ENCODE measurements around the gene LRRC27. TPM values are rescaled to one million over a fixed set of nuclear protein-coding genes. Genes with fewer than 3 reads are reported as not detected.

The LRRC27 gene
- 4.9 to 7.6 TPM (median 6.2 TPM) in 5 replicates for total RNA-seq (2022; extraction: Qiagen RNA extraction; ENCODE audit: low read depth)

DNA sequence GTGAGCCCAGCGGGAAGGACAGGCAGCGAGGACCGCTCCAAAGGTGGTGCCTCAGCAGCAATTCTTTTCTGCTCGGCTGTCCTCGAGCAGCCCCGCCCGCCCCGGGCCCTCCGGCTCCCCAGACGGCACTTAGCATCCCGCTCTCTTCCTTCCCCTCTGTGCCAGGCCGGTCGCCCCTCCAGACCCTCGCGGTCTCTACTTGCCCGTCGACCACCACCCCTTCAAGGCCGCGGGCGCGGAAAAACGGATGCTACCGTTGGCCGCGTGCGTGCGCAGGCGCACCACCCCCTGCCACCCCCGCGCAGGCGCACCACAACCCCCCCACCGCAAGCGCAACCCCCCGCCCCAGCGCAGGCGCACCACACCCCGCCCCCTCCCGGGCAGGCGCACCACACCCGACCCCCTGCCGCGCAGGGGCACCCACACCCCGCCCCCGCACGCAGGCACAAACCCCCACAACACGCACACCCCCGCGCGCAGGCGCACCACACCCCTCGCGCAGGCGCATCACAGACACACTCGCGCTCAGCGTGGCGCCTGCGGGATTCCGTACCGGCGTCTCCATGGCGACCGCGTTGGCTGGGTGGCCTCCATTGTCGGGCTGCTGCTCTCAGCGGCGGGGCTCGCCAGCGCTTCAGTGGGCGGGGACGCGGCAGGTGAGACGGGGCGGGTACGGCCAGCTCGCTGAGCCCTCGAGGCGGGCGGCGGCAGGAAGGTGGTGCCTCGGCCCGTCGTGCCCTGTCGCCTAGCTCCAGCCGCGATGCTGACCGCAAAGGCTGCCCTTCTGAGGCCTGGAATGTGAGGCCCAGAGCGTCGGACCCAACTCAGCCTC lies at the start of gene LRRC27:
TSS of gene LRRC27 (plus strand) at position 593 of the 832 bp plus-strand sequence. CDS start 1,332 bp downstream, outside the sequence.

DNA sequence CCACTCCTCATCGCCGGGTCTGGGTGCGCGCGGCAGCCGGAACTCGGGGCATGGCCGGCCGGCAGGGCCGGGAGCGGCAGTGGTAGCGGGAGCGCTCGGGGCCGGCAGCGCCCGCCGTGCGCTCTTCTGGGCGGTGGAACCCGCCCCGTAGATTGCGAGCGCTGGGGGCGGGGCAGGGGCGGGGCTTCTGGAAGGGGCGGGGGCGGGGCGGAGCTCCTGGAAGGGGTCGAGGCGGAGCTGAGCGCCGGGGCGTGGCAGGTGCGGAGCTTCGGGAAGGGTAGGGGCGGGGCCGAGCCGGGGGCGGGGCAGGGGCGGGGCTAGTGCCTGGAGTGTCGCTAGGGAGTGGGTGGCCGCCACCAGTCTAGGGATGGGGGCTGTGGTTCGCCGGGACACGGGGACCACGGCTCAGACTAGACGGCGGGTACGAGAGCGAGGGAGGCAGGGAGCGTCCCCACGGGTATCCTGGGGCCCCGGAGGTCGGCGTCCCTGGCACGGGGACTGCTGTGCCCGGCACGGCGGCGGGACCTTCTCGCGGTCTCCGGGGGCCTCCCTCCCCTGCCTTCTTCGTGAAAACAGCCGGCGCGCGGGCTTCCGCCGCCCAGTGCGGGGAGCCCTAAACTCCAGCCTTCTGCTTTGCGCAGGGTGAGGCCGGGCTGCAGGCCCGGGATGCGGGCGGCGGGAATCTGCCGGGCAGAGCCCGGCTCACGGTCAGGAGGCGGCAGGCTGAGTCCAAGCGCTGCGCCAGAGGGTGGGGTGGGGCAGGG lies 24.0 kb upstream of the LRRC27 start, which contains the start of gene STK32C:
TSS of gene STK32C (minus strand) at position 128 of the 764 bp plus-strand sequence. CDS start at position 11, 117 bp downstream.

DNA sequence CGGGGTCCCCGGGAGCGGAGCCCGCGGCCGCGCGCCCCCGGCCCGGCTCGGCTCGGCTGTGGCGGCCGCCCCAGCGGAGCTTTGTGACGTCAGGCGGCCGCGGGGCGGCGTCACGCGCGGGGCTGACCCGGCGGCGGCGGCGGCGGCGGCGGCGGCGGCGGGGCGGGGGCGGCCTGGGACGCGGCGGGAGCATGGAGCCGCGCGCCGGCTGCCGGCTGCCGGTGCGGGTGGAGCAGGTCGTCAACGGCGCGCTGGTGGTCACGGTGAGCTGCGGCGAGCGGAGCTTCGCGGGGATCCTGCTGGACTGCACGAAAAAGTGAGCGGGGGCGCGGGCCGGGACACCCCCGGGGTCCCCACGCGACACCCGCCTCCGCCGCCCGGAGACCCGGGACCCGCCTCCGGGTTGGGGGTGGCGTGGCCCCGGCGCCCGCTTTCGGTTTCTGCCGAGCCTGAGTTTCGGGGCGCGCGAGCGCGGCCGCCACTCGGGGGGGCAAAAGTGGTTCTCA lies 65.1 kb downstream of the LRRC27 start, which contains the start of gene PWWP2B:
TSS of gene PWWP2B (plus strand) at position 165 of the 506 bp plus-strand sequence. CDS start at position 192, 27 bp downstream.

Other genes starting within 250 kb of the LRRC27 start
- 13.4 to 19.1 TPM (median 16.4 TPM) in 5 replicates for gene DPYSL4, start 145.2 kb upstream of the LRRC27 start, total RNA-seq (2022; extraction: Qiagen RNA extraction; ENCODE audit: low read depth)
- gene STK32C, start 24.2 kb upstream of the LRRC27 start, total RNA-seq (2022; extraction: Qiagen RNA extraction; ENCODE audit: low read depth): 34.6 to 51.5 TPM (median 46.3 TPM) in 5 replicates
- 11.6 to 19.1 TPM (median 17.8 TPM) in 5 replicates for gene PWWP2B, start 65.0 kb downstream of the LRRC27 start, total RNA-seq (2022; extraction: Qiagen RNA extraction; ENCODE audit: low read depth)
- gene INPP5A, start 205.6 kb downstream of the LRRC27 start, total RNA-seq (2022; extraction: Qiagen RNA extraction; ENCODE audit: low read depth): 11.1 to 15.2 TPM (median 13.7 TPM) in 5 replicates